WTC11 (cell line): ENCODE results near the gene AHNAK.

Source experiments
- ATF1 ChIP-seq: sonication (generic); formaldehyde crosslinking; IDR thresholded peaks from 2 replicates; pipeline ENCODE4 v1.8.1; 2023; ENCODE audit warnings: mild to moderate bottlenecking, moderate library complexity, missing genetic modification reagents
- CBFB ChIP-seq: sonication (generic); formaldehyde crosslinking; IDR thresholded peaks from 2 replicates; pipeline ENCODE4 v1.8.1; 2022; ENCODE audit warnings: mild to moderate bottlenecking, low read depth, missing genetic modification reagents
- GABPB1 ChIP-seq: sonication (generic); formaldehyde crosslinking; IDR thresholded peaks from 2 replicates; pipeline ENCODE4 v1.8.1; 2023; ENCODE audit warnings: mild to moderate bottlenecking, missing genetic modification reagents
- GRHL2 ChIP-seq: fragments of 250-450 bp; sonication (Bioruptor Pico); IDR thresholded peaks from 2 replicates; pipeline ENCODE4 v1.8.0; 2022; ENCODE audit warnings: mild to moderate bottlenecking, moderate library complexity; ENCODE audit not compliant: insufficient replicate concordance, severe bottlenecking
- JUN ChIP-seq: sonication (generic); formaldehyde crosslinking; IDR thresholded peaks from 2 replicates; pipeline ENCODE4 v1.8.0; 2023; ENCODE audit warnings: mild to moderate bottlenecking, missing genetic modification reagents
- NR1H2 ChIP-seq: sonication (generic); formaldehyde crosslinking; IDR thresholded peaks from 2 replicates; pipeline ENCODE4 v1.9.0; 2021; ENCODE audit warnings: mild to moderate bottlenecking, moderate library complexity, missing genetic modification reagents
- TCF7 ChIP-seq: sonication (generic); formaldehyde crosslinking; IDR thresholded peaks from 2 replicates; pipeline ENCODE4 v1.8.0; 2022; ENCODE audit warnings: mild to moderate bottlenecking, low read depth, missing genetic modification reagents, moderate library complexity
- ZNF317 ChIP-seq: sonication (generic); formaldehyde crosslinking; IDR thresholded peaks from 2 replicates; pipeline ENCODE4 v1.8.1; 2023; ENCODE audit warnings: low read depth, mild to moderate bottlenecking, moderate library complexity, missing genetic modification reagents, borderline replicate concordance
- TF ChIP-seq, protein P1 (sequence below): fragments of 200-600 bp; IDR thresholded peaks from 2 replicates; pipeline ENCODE4 v1.8.0; 2022; ENCODE audit warnings: antibody characterized with exemption
- TF ChIP-seq, protein P2 (sequence below): sonication (generic); formaldehyde crosslinking; IDR thresholded peaks from 2 replicates; pipeline ENCODE4 v1.8.0; 2022; ENCODE audit warnings: mild to moderate bottlenecking, missing genetic modification reagents
- TF ChIP-seq, protein P3 (sequence below): sonication (generic); formaldehyde crosslinking; IDR thresholded peaks from 2 replicates; pipeline ENCODE4 v1.8.0; 2022; ENCODE audit warnings: missing genetic modification reagents
- TF ChIP-seq, protein P4 (sequence below): sonication (generic); formaldehyde crosslinking; IDR thresholded peaks from 2 replicates; pipeline ENCODE4 v1.8.0; 2023; ENCODE audit warnings: mild to moderate bottlenecking, missing genetic modification reagents
- TF ChIP-seq, protein P5 (sequence below): sonication (generic); formaldehyde crosslinking; IDR thresholded peaks from 2 replicates; pipeline ENCODE4 v1.8.0; 2022; ENCODE audit warnings: mild to moderate bottlenecking, missing genetic modification reagents
- TF ChIP-seq, protein P6 (sequence below): sonication (generic); formaldehyde crosslinking; IDR thresholded peaks from 2 replicates; pipeline ENCODE4 v1.8.1; 2023; ENCODE audit warnings: mild to moderate bottlenecking, missing genetic modification reagents, moderate library complexity

DNA sequence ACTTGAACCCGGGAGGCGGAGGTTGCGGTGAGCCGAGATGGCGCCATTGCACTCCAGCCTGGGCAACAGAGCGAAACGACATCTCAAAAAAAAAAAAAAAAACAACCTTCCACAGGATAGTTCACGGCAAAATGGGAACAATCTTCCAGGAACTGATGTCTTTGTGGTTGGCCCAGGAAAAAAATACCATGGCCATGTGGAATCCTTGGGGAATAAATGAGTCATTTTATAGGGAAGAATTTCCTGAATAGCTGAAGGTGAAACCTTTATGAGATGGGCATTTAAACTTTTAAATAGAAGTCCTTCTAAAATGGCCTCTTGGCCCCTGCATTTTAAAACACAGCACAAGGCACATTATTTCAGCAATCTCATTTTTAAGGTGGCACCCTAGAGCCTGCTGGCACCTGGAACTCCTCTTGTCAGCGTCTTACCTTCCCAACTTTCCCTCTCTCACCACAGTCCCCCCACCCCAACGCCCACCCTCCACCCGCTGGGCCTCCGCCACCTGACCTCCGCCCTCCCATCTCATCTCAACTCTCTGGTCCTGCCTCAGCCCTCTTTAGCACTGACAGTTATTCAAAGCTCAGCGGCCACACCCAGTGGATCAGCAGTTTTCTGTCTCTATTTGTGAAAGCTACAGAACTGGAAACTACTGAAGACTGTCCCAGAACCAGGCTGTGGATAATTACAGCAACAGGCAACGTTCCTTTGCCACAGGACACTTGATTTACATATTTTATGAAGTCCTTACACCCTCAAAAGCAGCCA, 84.7 kb downstream of the AHNAK start:
- TF ChIP-seq, protein P1, sequence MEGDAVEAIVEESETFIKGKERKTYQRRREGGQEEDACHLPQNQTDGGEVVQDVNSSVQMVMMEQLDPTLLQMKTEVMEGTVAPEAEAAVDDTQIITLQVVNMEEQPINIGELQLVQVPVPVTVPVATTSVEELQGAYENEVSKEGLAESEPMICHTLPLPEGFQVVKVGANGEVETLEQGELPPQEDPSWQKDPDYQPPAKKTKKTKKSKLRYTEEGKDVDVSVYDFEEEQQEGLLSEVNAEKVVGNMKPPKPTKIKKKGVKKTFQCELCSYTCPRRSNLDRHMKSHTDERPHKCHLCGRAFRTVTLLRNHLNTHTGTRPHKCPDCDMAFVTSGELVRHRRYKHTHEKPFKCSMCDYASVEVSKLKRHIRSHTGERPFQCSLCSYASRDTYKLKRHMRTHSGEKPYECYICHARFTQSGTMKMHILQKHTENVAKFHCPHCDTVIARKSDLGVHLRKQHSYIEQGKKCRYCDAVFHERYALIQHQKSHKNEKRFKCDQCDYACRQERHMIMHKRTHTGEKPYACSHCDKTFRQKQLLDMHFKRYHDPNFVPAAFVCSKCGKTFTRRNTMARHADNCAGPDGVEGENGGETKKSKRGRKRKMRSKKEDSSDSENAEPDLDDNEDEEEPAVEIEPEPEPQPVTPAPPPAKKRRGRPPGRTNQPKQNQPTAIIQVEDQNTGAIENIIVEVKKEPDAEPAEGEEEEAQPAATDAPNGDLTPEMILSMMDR, result no peak
- TF ChIP-seq GABPB1 (CRISPR knock-in tag) (no peak), ZNF317 (no peak), TCF7 (CRISPR knock-in tag) (no peak), NR1H2 (CRISPR knock-in tag) (no peak), ATF1 (CRISPR knock-in tag) (no peak), CBFB (CRISPR knock-in tag) (no peak), JUN (CRISPR knock-in tag) (no peak), GRHL2 (CRISPR knock-in tag) (no peak)
- TF ChIP-seq, protein P2, sequence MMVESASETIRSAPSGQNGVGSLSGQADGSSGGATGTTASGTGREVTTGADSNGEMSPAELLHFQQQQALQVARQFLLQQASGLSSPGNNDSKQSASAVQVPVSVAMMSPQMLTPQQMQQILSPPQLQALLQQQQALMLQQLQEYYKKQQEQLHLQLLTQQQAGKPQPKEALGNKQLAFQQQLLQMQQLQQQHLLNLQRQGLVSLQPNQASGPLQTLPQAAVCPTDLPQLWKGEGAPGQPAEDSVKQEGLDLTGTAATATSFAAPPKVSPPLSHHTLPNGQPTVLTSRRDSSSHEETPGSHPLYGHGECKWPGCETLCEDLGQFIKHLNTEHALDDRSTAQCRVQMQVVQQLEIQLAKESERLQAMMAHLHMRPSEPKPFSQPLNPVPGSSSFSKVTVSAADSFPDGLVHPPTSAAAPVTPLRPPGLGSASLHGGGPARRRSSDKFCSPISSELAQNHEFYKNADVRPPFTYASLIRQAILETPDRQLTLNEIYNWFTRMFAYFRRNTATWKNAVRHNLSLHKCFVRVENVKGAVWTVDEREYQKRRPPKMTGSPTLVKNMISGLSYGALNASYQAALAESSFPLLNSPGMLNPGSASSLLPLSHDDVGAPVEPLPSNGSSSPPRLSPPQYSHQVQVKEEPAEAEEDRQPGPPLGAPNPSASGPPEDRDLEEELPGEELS (CRISPR knock-in tag), result no peak
- TF ChIP-seq, protein P3, sequence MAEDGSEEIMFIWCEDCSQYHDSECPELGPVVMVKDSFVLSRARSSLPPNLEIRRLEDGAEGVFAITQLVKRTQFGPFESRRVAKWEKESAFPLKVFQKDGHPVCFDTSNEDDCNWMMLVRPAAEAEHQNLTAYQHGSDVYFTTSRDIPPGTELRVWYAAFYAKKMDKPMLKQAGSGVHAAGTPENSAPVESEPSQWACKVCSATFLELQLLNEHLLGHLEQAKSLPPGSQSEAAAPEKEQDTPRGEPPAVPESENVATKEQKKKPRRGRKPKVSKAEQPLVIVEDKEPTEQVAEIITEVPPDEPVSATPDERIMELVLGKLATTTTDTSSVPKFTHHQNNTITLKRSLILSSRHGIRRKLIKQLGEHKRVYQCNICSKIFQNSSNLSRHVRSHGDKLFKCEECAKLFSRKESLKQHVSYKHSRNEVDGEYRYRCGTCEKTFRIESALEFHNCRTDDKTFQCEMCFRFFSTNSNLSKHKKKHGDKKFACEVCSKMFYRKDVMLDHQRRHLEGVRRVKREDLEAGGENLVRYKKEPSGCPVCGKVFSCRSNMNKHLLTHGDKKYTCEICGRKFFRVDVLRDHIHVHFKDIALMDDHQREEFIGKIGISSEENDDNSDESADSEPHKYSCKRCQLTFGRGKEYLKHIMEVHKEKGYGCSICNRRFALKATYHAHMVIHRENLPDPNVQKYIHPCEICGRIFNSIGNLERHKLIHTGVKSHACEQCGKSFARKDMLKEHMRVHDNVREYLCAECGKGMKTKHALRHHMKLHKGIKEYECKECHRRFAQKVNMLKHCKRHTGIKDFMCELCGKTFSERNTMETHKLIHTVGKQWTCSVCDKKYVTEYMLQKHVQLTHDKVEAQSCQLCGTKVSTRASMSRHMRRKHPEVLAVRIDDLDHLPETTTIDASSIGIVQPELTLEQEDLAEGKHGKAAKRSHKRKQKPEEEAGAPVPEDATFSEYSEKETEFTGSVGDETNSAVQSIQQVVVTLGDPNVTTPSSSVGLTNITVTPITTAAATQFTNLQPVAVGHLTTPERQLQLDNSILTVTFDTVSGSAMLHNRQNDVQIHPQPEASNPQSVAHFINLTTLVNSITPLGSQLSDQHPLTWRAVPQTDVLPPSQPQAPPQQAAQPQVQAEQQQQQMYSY (CRISPR knock-in tag), result no peak
- TF ChIP-seq, protein P4, sequence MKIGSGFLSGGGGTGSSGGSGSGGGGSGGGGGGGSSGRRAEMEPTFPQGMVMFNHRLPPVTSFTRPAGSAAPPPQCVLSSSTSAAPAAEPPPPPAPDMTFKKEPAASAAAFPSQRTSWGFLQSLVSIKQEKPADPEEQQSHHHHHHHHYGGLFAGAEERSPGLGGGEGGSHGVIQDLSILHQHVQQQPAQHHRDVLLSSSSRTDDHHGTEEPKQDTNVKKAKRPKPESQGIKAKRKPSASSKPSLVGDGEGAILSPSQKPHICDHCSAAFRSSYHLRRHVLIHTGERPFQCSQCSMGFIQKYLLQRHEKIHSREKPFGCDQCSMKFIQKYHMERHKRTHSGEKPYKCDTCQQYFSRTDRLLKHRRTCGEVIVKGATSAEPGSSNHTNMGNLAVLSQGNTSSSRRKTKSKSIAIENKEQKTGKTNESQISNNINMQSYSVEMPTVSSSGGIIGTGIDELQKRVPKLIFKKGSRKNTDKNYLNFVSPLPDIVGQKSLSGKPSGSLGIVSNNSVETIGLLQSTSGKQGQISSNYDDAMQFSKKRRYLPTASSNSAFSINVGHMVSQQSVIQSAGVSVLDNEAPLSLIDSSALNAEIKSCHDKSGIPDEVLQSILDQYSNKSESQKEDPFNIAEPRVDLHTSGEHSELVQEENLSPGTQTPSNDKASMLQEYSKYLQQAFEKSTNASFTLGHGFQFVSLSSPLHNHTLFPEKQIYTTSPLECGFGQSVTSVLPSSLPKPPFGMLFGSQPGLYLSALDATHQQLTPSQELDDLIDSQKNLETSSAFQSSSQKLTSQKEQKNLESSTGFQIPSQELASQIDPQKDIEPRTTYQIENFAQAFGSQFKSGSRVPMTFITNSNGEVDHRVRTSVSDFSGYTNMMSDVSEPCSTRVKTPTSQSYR (CRISPR knock-in tag), result no peak
- TF ChIP-seq, protein P5, sequence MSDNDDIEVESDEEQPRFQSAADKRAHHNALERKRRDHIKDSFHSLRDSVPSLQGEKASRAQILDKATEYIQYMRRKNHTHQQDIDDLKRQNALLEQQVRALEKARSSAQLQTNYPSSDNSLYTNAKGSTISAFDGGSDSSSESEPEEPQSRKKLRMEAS (CRISPR knock-in tag), result no peak
- TF ChIP-seq, protein P6, sequence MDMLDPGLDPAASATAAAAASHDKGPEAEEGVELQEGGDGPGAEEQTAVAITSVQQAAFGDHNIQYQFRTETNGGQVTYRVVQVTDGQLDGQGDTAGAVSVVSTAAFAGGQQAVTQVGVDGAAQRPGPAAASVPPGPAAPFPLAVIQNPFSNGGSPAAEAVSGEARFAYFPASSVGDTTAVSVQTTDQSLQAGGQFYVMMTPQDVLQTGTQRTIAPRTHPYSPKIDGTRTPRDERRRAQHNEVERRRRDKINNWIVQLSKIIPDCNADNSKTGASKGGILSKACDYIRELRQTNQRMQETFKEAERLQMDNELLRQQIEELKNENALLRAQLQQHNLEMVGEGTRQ (CRISPR knock-in tag), result no peak
